Duodenal mucosa (tissue), 2 donors: Measurements from ENCODE around the gene SULT1C4.

Experiments used
- H3K27ac ChIP-seq: one replicate; pipeline ENCODE4 v1.7.0; 2013; ENCODE audit warnings: low read depth, low read length
- H3K27me3 ChIP-seq, 2 donors: one replicate each; pipeline ENCODE4 v1.7.0; 2013; ENCODE audit warnings: low read length in 2 of 2, control low read depth in 1 of 2; ENCODE audit not compliant: insufficient read depth in 2 of 2, control insufficient read depth in 1 of 2
- H3K36me3 ChIP-seq, 2 donors: one replicate each; pipeline ENCODE4 v1.7.0; 2013; ENCODE audit warnings: low read length in 2 of 2, control low read depth in 1 of 2; ENCODE audit not compliant: insufficient read depth in 2 of 2, control insufficient read depth in 1 of 2
- H3K4me1 ChIP-seq, 2 donors: one replicate each; pipeline ENCODE4 v1.7.0; 2013; ENCODE audit warnings: low read length in 2 of 2, control low read depth in 1 of 2; ENCODE audit not compliant: insufficient read depth in 2 of 2, control insufficient read depth in 1 of 2
- H3K4me3 ChIP-seq, 2 donors: one replicate each; pipeline ENCODE4 v1.7.0; 2013; ENCODE audit warnings: low read length in 2 of 2, low read depth in 1 of 2
- H3K9ac ChIP-seq, 2 donors: one replicate each; pipeline ENCODE4 v1.7.0; 2013; ENCODE audit warnings: low read length in 2 of 2, low read depth in 1 of 2
- H3K9me3 ChIP-seq, 2 donors: one replicate each; pipeline ENCODE4 v1.7.0; 2013; ENCODE audit warnings: low read length in 2 of 2, control low read depth in 1 of 2; ENCODE audit not compliant: control insufficient read depth in 1 of 2

SULT1C4 gene

DNA sequence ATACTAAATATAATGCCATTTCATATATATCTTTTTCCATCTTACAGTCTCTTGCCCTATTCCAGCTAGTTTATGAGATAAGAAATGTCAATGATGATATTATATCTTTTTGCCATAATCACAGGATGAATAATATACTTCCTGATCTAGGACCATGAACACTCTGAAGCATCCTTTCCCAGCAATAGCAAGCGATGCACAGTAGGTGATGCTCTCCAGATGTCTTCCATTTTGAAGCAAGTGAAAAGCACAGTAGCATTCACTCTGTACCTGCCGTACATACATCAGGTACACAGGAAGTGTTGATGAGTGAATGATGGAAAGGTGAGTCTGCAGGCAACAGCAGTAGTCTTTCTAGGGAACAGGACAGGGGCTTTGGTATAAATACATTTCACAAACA, 8.6 kb upstream of the SULT1C4 start:
- Histone ChIP-seq H3K9me3 (peaks cover 0 to 7% of the 10 kb centered on the region in 2 donors), H3K9ac (no peak overlapping the region), H3K4me3 (no peak overlapping the region), H3K27me3 (no peaks in the 10 kb centered on the region), H3K36me3 (no peaks in the 10 kb centered on the region), H3K4me1 (peaks cover 0 to 4% of the 10 kb centered on the region in 2 donors), H3K27ac (no peak overlapping the region)

DNA sequence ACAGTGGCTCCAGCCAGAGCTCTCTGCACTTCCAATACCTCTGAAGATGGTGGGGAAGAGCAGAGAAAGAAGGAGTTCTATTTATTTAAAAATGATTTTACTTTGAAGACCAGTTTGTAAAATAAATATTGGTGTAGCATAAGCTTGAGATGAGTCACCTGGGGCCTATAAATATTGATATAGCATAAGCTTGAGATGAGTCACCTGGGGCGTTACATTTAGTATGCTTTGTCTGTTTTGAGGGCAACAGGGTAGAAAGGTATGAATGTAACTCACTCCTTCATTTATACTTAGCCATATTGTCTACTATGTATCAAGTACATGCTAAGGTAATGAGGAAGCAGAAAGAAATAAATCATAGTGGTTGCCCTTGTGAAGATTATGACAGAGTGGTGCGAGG, 7.7 kb upstream of the SULT1C4 start:
- H3K27ac ChIP-seq, result no peak overlapping the region
- H3K9ac ChIP-seq, result no peak overlapping the region
- H3K4me1 ChIP-seq, result peaks cover 0 to 4% of the 10 kb centered on the region in 2 donors
- no peaks in the 10 kb centered on the region for H3K27me3 ChIP-seq
- H3K4me3 ChIP-seq, result no peak overlapping the region
- no peaks in the 10 kb centered on the region for H3K36me3 ChIP-seq
- H3K9me3 ChIP-seq, result no peaks in the 10 kb centered on the region

DNA sequence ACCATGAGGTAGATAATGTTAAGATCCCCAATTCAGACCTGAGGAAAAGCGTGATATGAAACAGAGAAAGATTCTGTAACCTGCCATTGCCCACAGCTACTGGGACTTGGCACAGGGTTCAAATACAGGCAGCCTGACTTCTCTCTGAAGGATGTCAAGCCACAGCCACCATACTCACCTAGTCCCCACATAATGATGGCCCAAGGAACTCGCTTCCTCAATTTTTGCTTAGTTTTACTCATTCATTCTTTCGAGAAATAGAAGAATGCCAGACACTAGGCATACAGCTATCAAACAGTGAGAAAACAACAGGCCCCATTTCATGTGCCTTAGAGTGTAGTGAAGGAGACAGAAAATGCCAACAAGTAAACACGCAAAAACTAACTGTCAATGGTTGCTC, 980 bp upstream of the SULT1C4 start:
- Histone ChIP-seq H3K4me3 (no peak overlapping the region), H3K9me3 (no peaks in the 10 kb centered on the region), H3K36me3 (no peaks in the 10 kb centered on the region), H3K27me3 (no peaks in the 10 kb centered on the region), H3K4me1 (peaks cover 0 to 3% of the 10 kb centered on the region in 2 donors), H3K27ac (no peak overlapping the region), H3K9ac (peak overlapping the region in 1 of 2 donors; percentile 40)

DNA sequence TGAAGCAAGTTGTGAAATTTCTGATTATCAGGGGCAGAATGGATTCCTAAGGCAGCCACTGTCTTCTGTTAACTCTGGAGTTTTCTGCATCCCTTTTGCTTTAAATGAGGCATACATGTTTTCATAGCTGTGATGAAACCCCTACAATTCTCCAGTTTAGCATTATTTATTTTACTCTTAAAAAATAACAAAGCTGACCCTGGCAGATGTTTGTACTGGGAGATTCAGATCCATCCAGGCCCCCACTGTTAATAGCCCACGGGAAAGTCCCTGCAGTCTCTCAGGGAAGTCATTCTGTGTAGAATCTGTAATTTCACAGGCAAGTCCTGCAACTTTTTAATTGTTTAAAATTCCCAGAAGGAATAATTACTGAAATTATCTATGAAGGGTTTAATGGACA, 353 bp upstream of the SULT1C4 start:
- Histone ChIP-seq H3K27ac (no peak overlapping the region), H3K4me1 (peaks cover 0 to 3% of the 10 kb centered on the region in 2 donors), H3K4me3 (peak overlapping the region in 1 of 2 donors; percentile 23), H3K36me3 (no peaks in the 10 kb centered on the region), H3K9me3 (no peaks in the 10 kb centered on the region), H3K9ac (peak overlapping the region in 1 of 2 donors; percentile 40), H3K27me3 (no peaks in the 10 kb centered on the region)

GRCh38 chr2:108378851-108379250, 1.1 kb downstream of the SULT1C4 start:
- no peaks in the 10 kb centered on the region for H3K36me3 ChIP-seq
- no peaks in the 10 kb centered on the region for H3K27me3 ChIP-seq
- no peak overlapping the region for H3K4me3 ChIP-seq
- H3K9me3 ChIP-seq, result no peaks in the 10 kb centered on the region
- no peak overlapping the region for H3K27ac ChIP-seq
- no peak overlapping the region for H3K9ac ChIP-seq
- H3K4me1 ChIP-seq, result peaks cover 0 to 3% of the 10 kb centered on the region in 2 donors

GRCh38 chr2:108382196-108382595, 4.4 kb downstream of the SULT1C4 start:
- Histone ChIP-seq H3K9ac (no peak overlapping the region), H3K27me3 (no peaks in the 10 kb centered on the region), H3K4me1 (peaks cover under 1 to 4% of the 10 kb centered on the region in 2 donors), H3K9me3 (no peaks in the 10 kb centered on the region), H3K4me3 (no peak overlapping the region), H3K27ac (no peak overlapping the region), H3K36me3 (no peaks in the 10 kb centered on the region)

DNA sequence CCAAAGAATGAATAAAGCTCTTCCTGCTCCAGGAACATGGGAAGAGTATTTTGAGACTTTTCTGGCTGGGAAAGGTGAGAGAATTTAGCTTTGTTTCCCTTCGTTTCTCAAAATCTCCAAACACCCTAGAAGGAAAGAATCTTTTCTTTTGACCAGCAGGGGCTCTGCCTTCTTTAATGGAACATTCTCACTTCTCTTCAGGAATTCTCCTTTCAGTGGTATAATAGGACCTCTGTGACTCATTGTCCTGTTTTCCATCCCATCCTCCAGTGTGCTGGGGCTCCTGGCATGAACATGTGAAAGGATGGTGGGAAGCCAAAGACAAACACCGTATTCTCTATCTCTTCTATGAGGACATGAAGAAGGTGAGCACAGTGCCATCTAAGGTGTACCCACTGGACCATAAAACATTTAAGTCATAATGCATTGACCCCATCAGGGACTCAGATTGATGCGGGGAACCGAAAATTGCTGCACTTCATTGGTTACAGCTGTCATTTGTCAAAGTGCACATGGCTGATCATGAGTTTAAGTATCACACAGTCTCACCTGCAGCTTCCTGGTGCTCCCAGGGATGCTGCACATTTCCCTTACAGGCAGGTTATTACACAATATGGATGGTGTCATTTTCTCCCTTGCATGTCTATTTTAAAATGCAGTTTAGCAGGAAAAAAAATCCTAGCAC, 5.5 kb downstream of the SULT1C4 start:
- H3K27ac ChIP-seq, result no peak overlapping the region
- no peak overlapping the region for H3K4me3 ChIP-seq
- peaks cover 0 to 4% of the 10 kb centered on the region in 2 donors for H3K4me1 ChIP-seq
- H3K36me3 ChIP-seq, result no peaks in the 10 kb centered on the region
- no peaks in the 10 kb centered on the region for H3K9me3 ChIP-seq
- no peak overlapping the region for H3K9ac ChIP-seq
- H3K27me3 ChIP-seq, result no peaks in the 10 kb centered on the region

DNA sequence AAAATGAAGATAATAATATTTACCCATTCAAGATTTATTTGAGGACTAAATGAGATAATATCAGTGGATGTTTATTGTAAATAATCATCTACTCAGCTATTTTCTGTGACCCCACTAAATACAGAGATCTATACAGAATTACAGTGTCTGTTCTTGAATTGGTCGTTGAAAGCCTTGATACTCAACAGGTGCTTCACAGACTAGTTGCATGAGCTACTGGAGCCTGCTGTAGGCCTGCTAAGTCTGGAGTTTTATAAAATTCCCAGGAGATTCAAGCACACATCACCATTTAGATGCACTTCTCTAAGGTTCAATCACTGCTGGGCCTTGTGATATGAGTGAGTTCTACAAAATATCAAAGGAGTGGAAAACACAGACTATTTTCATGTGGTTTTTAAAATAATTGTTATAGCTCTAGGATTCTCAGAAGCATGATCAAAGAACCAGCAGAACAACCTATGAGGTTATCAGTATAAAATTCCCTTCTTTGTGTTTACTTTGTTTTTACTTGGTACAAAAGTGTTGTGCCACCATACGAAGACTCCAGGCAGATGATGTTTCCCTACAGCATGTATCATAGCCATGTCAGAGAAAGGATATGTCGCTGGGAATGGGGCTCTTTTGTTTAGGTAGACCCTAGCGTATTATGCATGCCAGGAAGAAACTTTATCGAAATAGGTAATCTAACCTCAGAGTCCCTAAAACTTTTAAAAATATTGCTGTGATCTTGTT, 7.1 kb downstream of the SULT1C4 start:
- H3K4me1 ChIP-seq, result peaks cover 0 to 4% of the 10 kb centered on the region in 2 donors
- H3K27me3 ChIP-seq, result no peaks in the 10 kb centered on the region
- H3K36me3 ChIP-seq, result no peaks in the 10 kb centered on the region
- no peak overlapping the region for H3K4me3 ChIP-seq
- no peak overlapping the region for H3K27ac ChIP-seq
- no peaks in the 10 kb centered on the region for H3K9me3 ChIP-seq
- H3K9ac ChIP-seq, result no peak overlapping the region

- Histone ChIP-seq H3K27me3 (no peaks in the 10 kb centered on the region), H3K9me3 (no peaks in the 10 kb centered on the region), H3K4me3 (no peak overlapping the region), H3K9ac (no peak overlapping the region), H3K27ac (no peak overlapping the region), H3K36me3 (no peaks in the 10 kb centered on the region), H3K4me1 (peaks cover 0 to 4% of the 10 kb centered on the region in 2 donors)
Observed at GRCh38 chr2:108385411-108386071, 7.8 kb downstream of the SULT1C4 start.

DNA sequence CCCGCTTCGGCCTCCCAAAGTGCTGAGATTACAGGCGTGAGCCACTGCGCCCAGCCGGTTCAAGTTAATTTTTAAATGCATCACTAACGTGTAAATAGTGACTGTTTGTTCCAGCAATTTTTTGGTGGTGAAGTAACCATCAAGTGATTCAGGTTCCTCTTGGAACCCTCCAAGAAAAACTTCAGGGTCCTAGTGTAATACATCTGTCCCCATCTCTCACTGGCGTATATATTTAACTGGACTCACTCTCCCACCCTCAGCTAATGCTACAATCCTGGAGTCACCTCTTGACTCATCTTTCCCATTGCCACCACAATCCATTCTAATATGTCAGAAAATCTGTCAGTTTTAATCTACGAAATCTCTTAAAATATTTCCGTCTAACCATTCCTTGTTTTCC, 10.3 kb downstream of the SULT1C4 start:
- Histone ChIP-seq H3K9ac (no peak overlapping the region), H3K4me3 (no peak overlapping the region), H3K36me3 (no peaks in the 10 kb centered on the region), H3K27me3 (no peaks in the 10 kb centered on the region), H3K9me3 (peaks cover under 1 to 8% of the 10 kb centered on the region in 2 donors), H3K27ac (no peak overlapping the region), H3K4me1 (peaks cover 0 to 4% of the 10 kb centered on the region in 2 donors)
